SU-DHL-6 (cell line): ENCODE data around the gene IQCC.
A peak's percentile ranks its signal among the peaks of the same experiment; 100 is the strongest.

Source experiments
- H2AFZ ChIP-seq: fragments of 200-600 bp; sonication (generic); 2 replicates; pipeline ENCODE4 v1.6.1; 2014; ENCODE audit warnings: low read depth, mild to moderate bottlenecking, moderate library complexity, mixed read lengths, antibody characterized with exemption, low read length; ENCODE audit not compliant: severe bottlenecking
- H3F3A ChIP-seq: fragments of 200-600 bp; shearing (Covaris generic); 2 replicates; pipeline ENCODE4 v1.6.0; 2016; ENCODE audit warnings: antibody characterized with exemption, mild to moderate bottlenecking; ENCODE audit not compliant: insufficient read depth
- H3K27ac ChIP-seq: fragments of 200-600 bp; sonication (generic); 2 replicates; pipeline ENCODE4 v1.5.1; 2016; ENCODE audit warnings: low read depth, mild to moderate bottlenecking, low read length, moderate library complexity, mixed read lengths
- H3K27me3 ChIP-seq: fragments of 200-600 bp; sonication (generic), shearing (Covaris generic); 2 replicates; pipeline ENCODE4 v1.6.0; 2014; ENCODE audit warnings: mild to moderate bottlenecking, low read length
- H3K36me3 ChIP-seq: fragments of 200-600 bp; sonication (generic); 2 replicates; pipeline ENCODE4 v1.6.1; 2014; ENCODE audit warnings: mild to moderate bottlenecking, low read length, mixed read lengths
- H3K4me2 ChIP-seq: fragments of 300-600, 200-600 bp; shearing (Covaris generic), sonication (generic); 2 replicates; pipeline ENCODE4 v1.6.0; 2014; ENCODE audit warnings: low read length, low read depth, mild to moderate bottlenecking; ENCODE audit not compliant: poor library complexity, severe bottlenecking
- H3K4me3 ChIP-seq: fragments of 200-600 bp; sonication (generic); 2 replicates; pipeline ENCODE4 v1.5.1; 2014; ENCODE audit warnings: antibody characterized with exemption, low read length, mild to moderate bottlenecking, mixed read lengths; ENCODE audit not compliant: insufficient read depth, poor library complexity, severe bottlenecking
- H3K79me2 ChIP-seq: fragments of 200-600 bp; sonication (generic); 2 replicates; pipeline ENCODE4 v1.6.1; 2014; ENCODE audit warnings: mild to moderate bottlenecking, low read length, moderate library complexity; ENCODE audit not compliant: insufficient read depth
- H3K9ac ChIP-seq: fragments of 200-600 bp; sonication (generic); 2 replicates; pipeline ENCODE4 v1.7.0; 2014; ENCODE audit warnings: mild to moderate bottlenecking, low read length
- H3K9me2 ChIP-seq: fragments of 200-600 bp; sonication (generic); replicated peaks from 2 replicates; pipeline ENCODE4 v1.6.1; 2014; ENCODE audit warnings: low read length; ENCODE audit not compliant: insufficient read depth
- H3K9me3 ChIP-seq: fragments of 200-600 bp; sonication (generic); 2 replicates; pipeline ENCODE4 v1.6.1; 2014; ENCODE audit warnings: low read length, mixed read lengths; ENCODE audit not compliant: insufficient read depth
- H4K20me1 ChIP-seq: fragments of 200-600 bp; sonication (generic); 2 replicates; pipeline ENCODE4 v1.6.1; 2014; ENCODE audit warnings: low read depth, mild to moderate bottlenecking, antibody characterized with exemption, low read length, moderate library complexity, mixed read lengths
- CTCF ChIP-seq: fragments of 200-600 bp; sonication (generic); IDR thresholded peaks from one replicate; pipeline ENCODE4 v1.5.1; 2017; ENCODE audit warnings: antibody characterized with exemption, mild to moderate bottlenecking, low read length, moderate library complexity; ENCODE audit not compliant: insufficient read depth, poor library complexity, severe bottlenecking
- EZH2phosphoT487 ChIP-seq: fragments of 200-600 bp; sonication (generic), shearing (Covaris generic); conservative IDR thresholded peaks from 2 replicates; pipeline ENCODE4 v1.6.1; 2018; ENCODE audit warnings: mild to moderate bottlenecking, antibody characterized with exemption, low read length, moderate library complexity, mixed read lengths

Gene IQCC

DNA sequence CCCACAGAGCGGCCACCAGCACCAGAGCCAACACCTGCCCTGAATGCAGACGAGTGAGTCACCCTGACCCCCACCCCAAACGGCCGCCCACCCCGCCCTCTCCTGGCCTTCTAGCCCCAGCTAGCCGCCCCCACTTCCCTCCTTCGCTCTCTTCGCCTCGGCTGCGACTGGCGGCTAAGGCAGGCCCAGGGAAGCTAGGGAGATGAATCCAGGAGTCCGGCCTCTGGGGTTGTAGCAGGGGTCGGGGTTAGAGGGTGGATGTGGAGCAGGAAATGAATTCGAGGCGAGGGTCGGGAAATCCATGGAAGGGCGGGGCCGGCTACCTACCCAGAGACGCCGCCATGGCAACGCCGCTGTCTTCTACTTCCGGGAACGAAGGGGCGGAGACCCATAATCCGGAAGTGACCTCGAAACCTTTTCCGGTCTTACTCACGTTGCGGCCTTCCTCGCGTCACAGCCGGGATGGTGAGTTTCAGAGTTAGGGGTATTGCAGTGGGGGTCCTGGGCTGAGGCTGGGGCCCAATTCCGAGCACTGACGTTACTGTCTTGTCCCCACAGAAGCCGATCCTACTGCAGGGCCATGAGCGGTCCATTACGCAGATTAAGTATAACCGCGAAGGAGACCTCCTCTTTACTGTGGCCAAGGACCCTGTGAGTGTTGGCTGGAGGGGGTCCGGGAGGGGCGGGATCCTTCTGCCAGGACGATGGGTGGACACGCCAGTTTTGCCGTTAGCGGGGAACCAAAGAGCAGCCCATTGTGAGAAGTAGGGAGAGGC is 16.7 kb downstream of the IQCC start, which contains the start of the genes EIF3I and TMEM234:
EIF3I (plus strand) TSS at position 428 of the 776 bp plus-strand sequence; CDS start at position 463, 35 bp downstream.
TMEM234 (minus strand) TSS at position 374 of the 776 bp plus-strand sequence; CDS start at position 343, 31 bp downstream.
- no peak for TF ChIP-seq CTCF
- TF ChIP-seq EZH2phosphoT487 = no peak
- Histone ChIP-seq H3F3A (no peaks in the 10 kb centered on the region), H3K9me2 (no peaks in the 10 kb centered on the region), H3K9ac (peak within 1 kb of the TSS; percentile 94), H3K36me3 (no peaks in the 10 kb centered on the region), H3K9me3 (no peaks in the 10 kb centered on the region), H3K79me2 (peaks cover 22% of the 10 kb centered on the region), H3K27ac (0 out of 2 replicates have a peak within 1 kb of the TSS, but pooled peaks have one; percentile 40), H4K20me1 (no peaks in the 10 kb centered on the region), H2AFZ (peak within 1 kb of the TSS; percentile 91), H3K27me3 (no peaks in the 10 kb centered on the region), H3K4me2 (peak within 1 kb of the TSS; percentile 98), H3K4me3 (peak within 1 kb of the TSS; percentile 99)

GRCh38 chr1:32223683-32224082 is 18.2 kb downstream of the IQCC start:
- Histone ChIP-seq H3K36me3 (peaks cover 4% of the 10 kb centered on the region; the same call in 1 of the 2 replicates), H3K9me2 (no peaks in the 10 kb centered on the region), H3K27ac (no peak overlapping the region), H3K4me2 (peak overlapping the region; percentile 98), H3F3A (no peaks in the 10 kb centered on the region), H4K20me1 (no peaks in the 10 kb centered on the region), H3K4me3 (no peak overlapping the region), H3K79me2 (peaks cover 22% of the 10 kb centered on the region), H3K9me3 (no peaks in the 10 kb centered on the region), H3K9ac (peak overlapping the region; percentile 94), H2AFZ (no peak overlapping the region), H3K27me3 (no peaks in the 10 kb centered on the region)
- TF ChIP-seq CTCF (no peak), EZH2phosphoT487 (no peak)

- Histone ChIP-seq H3K4me2 (no peak overlapping the region), H2AFZ (no peak overlapping the region), H3K9ac (no peak overlapping the region), H3K27me3 (no peaks in the 10 kb centered on the region), H3K36me3 (peaks cover 4% of the 10 kb centered on the region; the same call in 1 of the 2 replicates), H3F3A (no peaks in the 10 kb centered on the region), H3K27ac (no peak overlapping the region), H3K9me3 (no peaks in the 10 kb centered on the region), H3K9me2 (no peaks in the 10 kb centered on the region), H4K20me1 (no peaks in the 10 kb centered on the region), H3K79me2 (peaks cover 22% of the 10 kb centered on the region), H3K4me3 (no peak overlapping the region)
- TF ChIP-seq EZH2phosphoT487 (no peak), CTCF (no peak)
Measured at GRCh38 chr1:32224285-32224684, 18.8 kb downstream of the IQCC start.
